Suprapubic skin (tissue), 4 donors: Measurements from ENCODE around the gene PRXL2C. TPM values are rescaled to one million over a fixed set of nuclear protein-coding genes. Genes with fewer than 3 reads are reported as not detected.
"Not testable (repeated sequence)": the region's sequence is repeated elsewhere in the genome, so short reads cannot be mapped to it uniquely, and the experiment has no call there.

ENCODE experiments used
- DNase-seq, 2 donors: peaks; one replicate each; pipeline ENCODE4 v3.0.0-alpha.2; 2019; ENCODE audit warnings: low spot score in 2 of 2
- H3K27ac ChIP-seq: fragments of 200-600 bp; sonication (generic); one replicate; pipeline ENCODE4 v1.5.1; 2019
- H3K27me3 ChIP-seq: fragments of 200-600 bp; sonication (generic); one replicate; pipeline ENCODE4 v1.5.1; 2019
- H3K36me3 ChIP-seq: fragments of 200-600 bp; sonication (generic); one replicate; pipeline ENCODE4 v1.5.1; 2019
- H3K4me1 ChIP-seq: fragments of 200-600 bp; sonication (generic); one replicate; pipeline ENCODE4 v1.5.1; 2019
- H3K4me3 ChIP-seq: fragments of 200-600 bp; sonication (generic); one replicate; pipeline ENCODE4 v1.5.1; 2019; ENCODE audit warnings: mild to moderate bottlenecking
- H3K9me3 ChIP-seq: fragments of 200-600 bp; sonication (generic); one replicate; pipeline ENCODE4 v1.5.1; 2019
- EP300 ChIP-seq: sonication (generic); formaldehyde crosslinking; IDR thresholded peaks from one replicate; pipeline ENCODE4 v1.6.1; 2017; ENCODE audit warnings: antibody characterized with exemption
- POLR2A ChIP-seq, 2 donors: fragments of 450-650 bp; IDR thresholded peaks; one replicate each; pipeline ENCODE4 v1.6.1; 2017; ENCODE audit warnings: antibody characterized with exemption in 2 of 2, mild to moderate bottlenecking in 2 of 2, moderate library complexity in 2 of 2
- POLR2AphosphoS5 ChIP-seq, 3 donors: sonication (generic); formaldehyde crosslinking; IDR thresholded peaks; one replicate each; pipeline ENCODE4 v1.6.1; 2017; ENCODE audit warnings: antibody characterized with exemption in 3 of 3
- WGBS: methylation state at CpG from one replicate; pipeline ENCODE4 v1.1.5; 2018; 5-methylcytosine and 5-hydroxymethylcytosine counted together
- total RNA-seq, 4 donors: library from RNA; depleted of rRNA; stranded (reverse); fragments of >200 nt; gene quantifications; one replicate each; pipeline ENCODE4 v1.1.0, GENCODE V29; 2016
- TF ChIP-seq, protein P1 (sequence below), 2 donors: fragments of 200-600 bp in 1 of 2; fragments of 450-650 bp in 1 of 2; sonication (generic) in 1 of 2; IDR thresholded peaks; one replicate each; pipeline ENCODE4 v1.5.1; 2016 to 2019; ENCODE audit warnings: antibody characterized with exemption in 2 of 2, mild to moderate bottlenecking in 1 of 2, moderate library complexity in 1 of 2

PRXL2C gene
- total RNA-seq, 4 donors from 2014 or later: 11.2 to 16.0 (median 13.6) TPM

DNA sequence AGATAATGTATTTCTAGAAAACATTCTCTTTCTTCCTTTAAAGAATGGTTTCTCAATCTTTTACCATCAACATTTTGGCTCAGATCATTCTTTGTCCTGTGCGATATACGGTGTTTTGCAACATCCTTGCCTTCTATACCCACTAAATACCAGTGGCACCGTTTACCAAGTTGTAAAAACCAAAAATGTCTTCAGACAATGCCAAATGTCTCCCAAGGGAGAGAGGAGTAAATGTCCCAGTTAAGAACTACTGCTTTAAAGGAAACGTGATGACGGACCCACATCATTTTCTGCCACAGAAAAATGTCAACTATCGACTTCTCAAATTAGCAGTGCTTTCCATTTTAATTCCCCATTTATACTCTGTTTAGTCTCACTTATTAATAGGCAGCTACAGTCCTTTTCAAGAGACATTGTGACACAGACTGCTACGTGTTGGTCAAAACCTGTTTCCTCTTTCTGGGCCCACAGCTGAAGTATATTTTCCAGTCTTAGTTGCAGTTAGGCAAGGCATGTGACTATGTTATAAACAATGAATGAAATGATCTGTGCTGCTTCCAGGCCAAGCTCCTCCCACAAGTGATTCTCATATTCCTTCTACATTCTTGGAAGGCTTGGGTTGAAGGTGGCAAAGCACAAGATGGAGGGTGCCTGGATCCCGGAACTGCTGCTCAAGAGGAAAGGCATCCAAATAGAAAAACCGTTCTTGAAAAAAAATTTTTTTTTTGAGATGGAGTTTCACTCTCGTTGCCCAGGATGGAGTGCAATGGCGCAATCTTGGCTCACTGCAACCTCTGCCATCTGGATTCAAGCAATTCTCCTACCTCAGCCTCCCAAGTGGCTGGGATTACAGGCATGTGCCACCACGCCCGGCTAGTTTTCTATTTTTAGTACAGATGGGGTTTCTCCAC, 8.8 kb downstream of the PRXL2C start:
- DNase-seq: peak in 1 of 2 donors; percentile 83
- WGBS: 65% methylated on average over 13 of the region's 13 CpGs
- Histone ChIP-seq H3K4me3 (no peak overlapping the region), H3K27me3 (no peaks in the 10 kb centered on the region), H3K4me1 (peaks cover 10% of the 10 kb centered on the region), H3K27ac (peak overlapping the region; percentile 68), H3K36me3 (peaks cover 42% of the 10 kb centered on the region), H3K9me3 (no peaks in the 10 kb centered on the region)
- TF ChIP-seq POLR2A (IDR thresholded peaks at IDR 0.05) (no peak), EP300 (no peak), POLR2AphosphoS5 (IDR thresholded peaks at IDR 0.05) (peak in 1 of 3 donors; percentile 32)
- TF ChIP-seq, protein P1, sequence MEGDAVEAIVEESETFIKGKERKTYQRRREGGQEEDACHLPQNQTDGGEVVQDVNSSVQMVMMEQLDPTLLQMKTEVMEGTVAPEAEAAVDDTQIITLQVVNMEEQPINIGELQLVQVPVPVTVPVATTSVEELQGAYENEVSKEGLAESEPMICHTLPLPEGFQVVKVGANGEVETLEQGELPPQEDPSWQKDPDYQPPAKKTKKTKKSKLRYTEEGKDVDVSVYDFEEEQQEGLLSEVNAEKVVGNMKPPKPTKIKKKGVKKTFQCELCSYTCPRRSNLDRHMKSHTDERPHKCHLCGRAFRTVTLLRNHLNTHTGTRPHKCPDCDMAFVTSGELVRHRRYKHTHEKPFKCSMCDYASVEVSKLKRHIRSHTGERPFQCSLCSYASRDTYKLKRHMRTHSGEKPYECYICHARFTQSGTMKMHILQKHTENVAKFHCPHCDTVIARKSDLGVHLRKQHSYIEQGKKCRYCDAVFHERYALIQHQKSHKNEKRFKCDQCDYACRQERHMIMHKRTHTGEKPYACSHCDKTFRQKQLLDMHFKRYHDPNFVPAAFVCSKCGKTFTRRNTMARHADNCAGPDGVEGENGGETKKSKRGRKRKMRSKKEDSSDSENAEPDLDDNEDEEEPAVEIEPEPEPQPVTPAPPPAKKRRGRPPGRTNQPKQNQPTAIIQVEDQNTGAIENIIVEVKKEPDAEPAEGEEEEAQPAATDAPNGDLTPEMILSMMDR (IDR thresholded peaks at IDR 0.05): no peak

DNA sequence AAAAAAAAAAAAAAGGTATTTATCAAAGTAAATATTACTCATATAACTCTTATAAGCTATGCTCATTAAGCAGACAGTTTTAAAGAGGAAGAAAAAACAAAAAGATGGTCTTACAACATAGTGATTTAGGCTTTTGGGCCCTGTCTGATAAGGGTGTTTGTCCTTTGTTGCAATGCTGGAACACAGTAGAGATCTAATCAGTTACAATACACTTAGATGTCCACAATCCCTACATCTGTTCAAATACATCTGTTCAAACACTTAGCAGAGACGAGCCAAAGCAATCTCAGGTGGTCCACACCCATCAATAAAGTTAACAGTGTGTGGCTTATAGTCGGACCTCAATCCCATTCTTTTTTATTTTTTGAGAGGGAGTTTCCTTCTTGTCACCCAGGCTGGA, 11.0 kb downstream of the PRXL2C start:
- no peak for TF ChIP-seq POLR2A (IDR thresholded peaks at IDR 0.05)
- TF ChIP-seq, protein P1 (IDR thresholded peaks at IDR 0.05): no peak
- TF ChIP-seq POLR2AphosphoS5 (IDR thresholded peaks at IDR 0.05): no peak
- TF ChIP-seq EP300: no peak
- DNase-seq: no peak
- H3K27me3 ChIP-seq: no peaks in the 10 kb centered on the region
- peaks cover 27% of the 10 kb centered on the region for H3K36me3 ChIP-seq
- H3K4me1 ChIP-seq: peaks cover 10% of the 10 kb centered on the region
- H3K27ac ChIP-seq: no peak overlapping the region
- H3K4me3 ChIP-seq: no peak overlapping the region
- H3K9me3 ChIP-seq: no peaks in the 10 kb centered on the region
- 89% methylated on average over 2 of the region's 2 CpGs for WGBS

DNA sequence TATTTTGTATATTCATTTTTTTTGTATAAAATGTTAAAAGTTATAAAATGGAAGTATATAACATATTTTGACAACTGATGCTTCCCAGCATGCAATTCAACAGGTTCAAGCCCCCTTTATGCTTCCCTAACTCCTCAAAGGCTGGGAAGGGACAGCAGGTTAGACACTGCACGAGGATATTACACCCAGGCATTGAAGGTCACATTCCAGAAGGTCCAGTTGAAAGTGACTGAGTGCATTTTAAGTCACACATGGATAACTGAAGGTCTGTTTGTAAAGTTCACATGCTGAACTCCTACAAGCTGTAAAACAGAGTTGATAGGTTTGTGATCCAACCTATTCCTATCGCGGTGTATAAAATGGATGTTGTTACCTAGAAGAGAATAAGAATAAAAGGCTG, 13.6 kb downstream of the PRXL2C start:
- no peak for TF ChIP-seq POLR2AphosphoS5 (IDR thresholded peaks at IDR 0.05)
- TF ChIP-seq, protein P1 (IDR thresholded peaks at IDR 0.05): no peak
- TF ChIP-seq EP300: no peak
- TF ChIP-seq POLR2A (IDR thresholded peaks at IDR 0.05): no peak
- H3K27me3 ChIP-seq: no peaks in the 10 kb centered on the region
- no peaks in the 10 kb centered on the region for H3K9me3 ChIP-seq
- peaks cover 5% of the 10 kb centered on the region for H3K4me1 ChIP-seq
- H3K36me3 ChIP-seq: peaks cover 26% of the 10 kb centered on the region
- WGBS: 91% methylated on average over 3 of the region's 3 CpGs
- DNase-seq: no peak
- H3K4me3 ChIP-seq: no peak overlapping the region
- no peak overlapping the region for H3K27ac ChIP-seq

DNA sequence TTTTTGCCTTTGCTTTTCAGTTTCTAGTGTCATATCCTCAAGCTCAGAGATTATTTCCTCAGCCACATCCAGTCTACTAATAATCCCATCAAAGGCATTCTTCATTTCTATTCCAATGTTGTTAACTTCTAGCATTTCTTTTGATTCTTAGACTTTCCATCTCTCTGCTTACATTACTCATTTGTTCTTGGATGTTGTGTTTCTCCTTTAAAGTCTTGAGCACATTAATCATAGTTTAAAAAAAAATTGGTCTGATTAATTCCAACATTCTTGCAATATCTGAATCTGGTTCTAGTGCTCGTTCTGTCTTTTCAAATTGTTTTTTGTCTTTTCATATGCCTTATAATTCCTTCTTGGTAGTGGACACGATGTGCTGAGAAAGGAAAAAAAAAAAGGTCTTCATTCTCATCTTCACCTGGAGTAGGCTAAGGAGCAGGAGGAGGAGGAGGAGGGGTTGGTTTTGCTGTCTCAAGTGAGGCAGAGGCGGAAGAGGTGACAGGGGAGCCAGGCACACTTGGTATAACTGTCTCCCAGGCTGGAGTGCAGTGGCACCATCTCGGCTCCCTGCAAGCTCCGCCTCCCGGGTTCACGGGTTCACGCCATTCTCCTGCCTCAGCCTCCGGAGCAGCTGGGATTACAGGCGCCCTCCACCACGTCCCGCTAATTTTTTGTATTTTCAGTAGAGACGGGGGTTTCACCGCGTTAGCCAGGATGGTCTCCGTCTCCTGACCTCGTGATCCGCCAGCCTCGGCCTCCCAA, 16.3 kb downstream of the PRXL2C start:
- 90% methylated on average over 18 of the region's 19 CpGs for WGBS
- Histone ChIP-seq H3K4me1 (no peaks in the 10 kb centered on the region), H3K4me3 (no peak overlapping the region), H3K36me3 (peaks cover 15% of the 10 kb centered on the region), H3K27ac (no peak overlapping the region), H3K9me3 (no peaks in the 10 kb centered on the region), H3K27me3 (no peaks in the 10 kb centered on the region)
- TF ChIP-seq EP300 (no peak), POLR2A (IDR thresholded peaks at IDR 0.05) (no peak), POLR2AphosphoS5 (IDR thresholded peaks at IDR 0.05) (no peak)
- TF ChIP-seq, protein P1 (IDR thresholded peaks at IDR 0.05): no peak
- DNase-seq: no peak

DNA sequence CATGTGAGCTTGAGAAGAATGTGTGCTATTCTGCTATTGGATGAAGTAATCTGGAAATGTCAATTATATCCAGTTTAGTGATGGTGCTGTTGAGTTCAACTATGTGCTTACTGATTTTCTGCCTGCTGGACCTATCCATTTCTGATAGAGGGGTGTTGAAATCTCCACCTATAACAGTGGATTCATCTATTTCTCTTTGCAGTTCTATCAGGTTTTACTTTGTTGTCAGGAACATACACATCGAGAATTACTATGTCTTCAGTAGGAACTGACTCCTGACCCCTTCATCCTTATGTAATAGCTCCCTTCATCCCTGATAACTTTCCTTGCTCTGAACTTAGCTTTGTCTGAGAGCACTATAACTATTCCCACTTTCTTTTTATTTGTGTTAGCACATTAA, 18.7 kb downstream of the PRXL2C start:
- no peaks in the 10 kb centered on the region for H3K9me3 ChIP-seq
- peaks cover 2% of the 10 kb centered on the region for H3K36me3 ChIP-seq
- H3K27me3 ChIP-seq: no peaks in the 10 kb centered on the region
- TF ChIP-seq EP300 (no peak), POLR2AphosphoS5 (IDR thresholded peaks at IDR 0.05) (no peak), POLR2A (IDR thresholded peaks at IDR 0.05) (no peak)
- TF ChIP-seq, protein P1 (IDR thresholded peaks at IDR 0.05): no peak
- WGBS: 91% methylated on average over 1 of the region's 1 CpG
- no peak overlapping the region for H3K27ac ChIP-seq
- no peaks in the 10 kb centered on the region for H3K4me1 ChIP-seq
- no peak overlapping the region for H3K4me3 ChIP-seq
- no peak for DNase-seq

DNA sequence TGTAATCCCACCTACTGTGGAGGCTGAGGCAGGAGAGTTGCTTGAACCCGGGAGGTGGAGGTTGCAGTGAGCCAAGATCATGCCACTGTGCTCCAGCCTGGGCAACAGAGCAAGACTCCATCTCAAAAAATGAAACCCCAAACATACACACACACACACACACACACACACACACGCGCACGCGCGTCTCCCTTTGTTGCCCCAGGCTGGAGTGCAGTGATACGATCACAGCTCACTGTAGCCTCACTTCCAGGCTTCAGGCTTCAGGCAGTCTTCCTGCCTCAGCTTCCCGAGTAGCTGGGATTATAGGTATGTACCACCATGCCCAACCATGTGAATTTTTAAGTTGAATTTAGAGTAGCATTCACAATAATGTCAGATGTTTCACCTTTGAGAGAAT, 21.5 kb downstream of the PRXL2C start:
- 63% methylated on average over 8 of the region's 8 CpGs for WGBS
- H3K4me1 ChIP-seq, DNase-seq, H3K27ac ChIP-seq, H3K4me3 ChIP-seq, H3K36me3 ChIP-seq, H3K27me3 ChIP-seq, H3K9me3 ChIP-seq: not testable (repeated sequence)
